Endodermal cell (in vitro differentiated cells): ENCODE measurements around the gene MMD. TPM values are rescaled to one million over a fixed set of nuclear protein-coding genes. Genes with fewer than 3 reads are reported as not detected.
"Not testable (repeated sequence)": the region's sequence is repeated elsewhere in the genome, so short reads cannot be mapped to it uniquely, and the experiment has no call there.

Source experiments
- DNase-seq: peaks from one replicate; pipeline ENCODE4 v3.0.0-alpha.2; 2017
- H3K27ac ChIP-seq: 2 replicates; pipeline ENCODE4 v1.5.1; 2013; ENCODE audit warnings: mild to moderate bottlenecking, low read depth, low read length, moderate library complexity
- H3K27me3 ChIP-seq: 2 replicates; pipeline ENCODE4 v1.6.1; 2013; ENCODE audit warnings: mild to moderate bottlenecking, low read length, moderate library complexity; ENCODE audit not compliant: insufficient read depth, control insufficient read depth, poor library complexity, severe bottlenecking
- H3K36me3 ChIP-seq: 2 replicates; pipeline ENCODE4 v1.7.0; 2013; ENCODE audit warnings: mild to moderate bottlenecking, low read length, moderate library complexity; ENCODE audit not compliant: control insufficient read depth, insufficient read depth
- H3K4me1 ChIP-seq: one replicate; pipeline ENCODE4 v1.7.0; 2013; ENCODE audit warnings: low read length; ENCODE audit not compliant: control insufficient read depth, insufficient read depth
- H3K4me3 ChIP-seq: 2 replicates; pipeline ENCODE4 v1.5.1; 2013; ENCODE audit warnings: mild to moderate bottlenecking, low read length, moderate library complexity
- H3K9ac ChIP-seq: 2 replicates; pipeline ENCODE4 v1.6.1; 2013; ENCODE audit warnings: mild to moderate bottlenecking, low read length, moderate library complexity; ENCODE audit not compliant: poor library complexity, severe bottlenecking; ENCODE audit errors: extremely low read depth
- H3K9me3 ChIP-seq: 2 replicates; pipeline ENCODE4 v1.6.1; 2013; ENCODE audit warnings: mild to moderate bottlenecking, low read length, moderate library complexity; ENCODE audit not compliant: control insufficient read depth
- H3K27ac Mint-ChIP-seq: 2 replicates; pipeline ENCODE4 v1.8.0; 2020; ENCODE audit warnings: mixed read lengths
- H3K27me3 Mint-ChIP-seq: 2 replicates; pipeline ENCODE4 v1.8.0; 2021; ENCODE audit warnings: mild to moderate bottlenecking, mixed read lengths; ENCODE audit not compliant: insufficient read depth
- H3K36me3 Mint-ChIP-seq: 2 replicates; pipeline ENCODE4 v1.8.0; 2020; ENCODE audit warnings: low read depth, mixed read lengths
- H3K4me1 Mint-ChIP-seq: 2 replicates; pipeline ENCODE4 v1.8.0; 2020; ENCODE audit warnings: mixed read lengths
- H3K4me3 Mint-ChIP-seq: 2 replicates; pipeline ENCODE4 v1.8.0; 2020; ENCODE audit warnings: mild to moderate bottlenecking, moderate library complexity, mixed read lengths
- H3K9me3 Mint-ChIP-seq: 2 replicates; pipeline ENCODE4 v1.8.0; 2020; ENCODE audit warnings: mild to moderate bottlenecking, mixed read lengths
- WGBS, 2 experiments: methylation state at CpG; one replicate each; pipeline versions ENCODE4 v1.1.5 to v1.1.7; 2013; ENCODE audit warnings: missing lambda C conversion rate in 2 of 2, mixed read lengths in 1 of 2; ENCODE audit not compliant: insufficient coverage in 1 of 2, insufficient read length in 1 of 2; 5-methylcytosine and 5-hydroxymethylcytosine counted together
- total RNA-seq, 2 donors: library from RNA; stranded (reverse); fragmentation: NEBNext Ultra II Directional in 1 of 2; extraction: Animal tissue kit (Norgen Biotek cat#: 25700) in 1 of 2; gene quantifications; 2 replicates in 1 of 2; 3 replicates in 1 of 2; pipeline ENCODE4 v1.2.1, GENCODE V29; 2021
- TF ChIP-seq, protein P1 (sequence below): fragments of 200-600 bp; sonication (generic); conservative IDR thresholded peaks from 2 replicates; pipeline ENCODE4 v1.5.0; 2021; ENCODE audit warnings: antibody characterized with exemption, mild to moderate bottlenecking

MMD gene
- total RNA-seq, 2 donors from 2014 or later, result 40.1 to 40.2 TPM

DNA sequence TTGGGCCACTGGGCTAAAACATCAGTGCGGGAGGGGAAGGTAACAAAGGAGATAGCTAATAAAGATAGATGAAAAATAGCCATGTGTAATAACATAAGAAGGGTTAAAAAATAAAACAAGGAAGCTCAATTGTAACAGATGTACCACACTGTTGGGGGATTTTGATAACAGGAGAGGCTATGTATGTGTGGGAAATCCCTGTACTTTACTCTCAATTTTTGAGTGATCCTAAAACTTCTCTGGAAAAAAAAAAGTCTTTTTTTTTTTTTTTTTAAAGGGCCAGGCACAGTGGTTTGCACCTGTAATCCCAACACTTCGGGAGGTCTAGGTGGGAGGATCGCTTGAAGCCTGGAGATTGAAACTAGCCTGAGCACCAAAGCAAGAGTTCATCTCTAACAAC, 1.9 kb upstream of the MMD start:
- H3K4me3 ChIP-seq, result no peak overlapping the region
- Mint-ChIP-seq H3K36me3 (peaks cover 7% of the 10 kb centered on the region), H3K9me3 (peaks cover 2% of the 10 kb centered on the region), H3K4me1 (peaks cover 21% of the 10 kb centered on the region), H3K27ac (no peak overlapping the region), H3K4me3 (no peak overlapping the region), H3K27me3 (peaks cover 13% of the 10 kb centered on the region)
- no peak for DNase-seq
- peaks cover 9% of the 10 kb centered on the region for H3K36me3 ChIP-seq
- TF ChIP-seq, protein P1, sequence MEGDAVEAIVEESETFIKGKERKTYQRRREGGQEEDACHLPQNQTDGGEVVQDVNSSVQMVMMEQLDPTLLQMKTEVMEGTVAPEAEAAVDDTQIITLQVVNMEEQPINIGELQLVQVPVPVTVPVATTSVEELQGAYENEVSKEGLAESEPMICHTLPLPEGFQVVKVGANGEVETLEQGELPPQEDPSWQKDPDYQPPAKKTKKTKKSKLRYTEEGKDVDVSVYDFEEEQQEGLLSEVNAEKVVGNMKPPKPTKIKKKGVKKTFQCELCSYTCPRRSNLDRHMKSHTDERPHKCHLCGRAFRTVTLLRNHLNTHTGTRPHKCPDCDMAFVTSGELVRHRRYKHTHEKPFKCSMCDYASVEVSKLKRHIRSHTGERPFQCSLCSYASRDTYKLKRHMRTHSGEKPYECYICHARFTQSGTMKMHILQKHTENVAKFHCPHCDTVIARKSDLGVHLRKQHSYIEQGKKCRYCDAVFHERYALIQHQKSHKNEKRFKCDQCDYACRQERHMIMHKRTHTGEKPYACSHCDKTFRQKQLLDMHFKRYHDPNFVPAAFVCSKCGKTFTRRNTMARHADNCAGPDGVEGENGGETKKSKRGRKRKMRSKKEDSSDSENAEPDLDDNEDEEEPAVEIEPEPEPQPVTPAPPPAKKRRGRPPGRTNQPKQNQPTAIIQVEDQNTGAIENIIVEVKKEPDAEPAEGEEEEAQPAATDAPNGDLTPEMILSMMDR, result no peak
- WGBS, 2 experiments, result 83 to 99% methylated on average over 1 to 3 of the region's 3 CpGs
- H3K9me3 ChIP-seq, result no peaks in the 10 kb centered on the region
- H3K9ac ChIP-seq, result no peak overlapping the region
- no peaks in the 10 kb centered on the region for H3K4me1 ChIP-seq
- no peaks in the 10 kb centered on the region for H3K27me3 ChIP-seq
- no peak overlapping the region for H3K27ac ChIP-seq

DNA sequence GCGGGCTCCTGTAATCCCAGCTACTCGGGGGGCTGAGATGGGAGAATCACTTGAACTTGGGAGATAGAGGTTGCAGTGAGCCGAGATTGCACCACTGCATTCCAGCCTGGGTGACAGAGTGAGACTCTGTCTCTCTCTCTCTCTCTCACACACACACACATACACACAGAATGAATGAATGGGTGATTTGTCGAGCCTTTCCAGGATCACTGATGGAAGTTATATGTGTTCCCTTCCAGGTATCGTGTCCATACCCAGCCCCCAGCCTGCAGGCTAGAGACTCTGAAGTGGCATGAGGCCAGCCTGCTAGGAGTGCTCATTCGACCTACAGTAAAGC, 1.2 kb upstream of the MMD start:
- H3K9me3 ChIP-seq, H3K4me3 Mint-ChIP-seq, H3K9me3 Mint-ChIP-seq, H3K4me1 ChIP-seq, H3K36me3 Mint-ChIP-seq, H3K27ac ChIP-seq, H3K4me3 ChIP-seq, DNase-seq, H3K27me3 ChIP-seq, H3K27ac Mint-ChIP-seq, H3K9ac ChIP-seq, H3K27me3 Mint-ChIP-seq: not testable (repeated sequence)
- 93 to 100% methylated on average over 2 to 5 of the region's 6 CpGs for WGBS, 2 experiments
- peaks cover 21% of the 10 kb centered on the region for H3K4me1 Mint-ChIP-seq
- peaks cover 12% of the 10 kb centered on the region for H3K36me3 ChIP-seq

DNA sequence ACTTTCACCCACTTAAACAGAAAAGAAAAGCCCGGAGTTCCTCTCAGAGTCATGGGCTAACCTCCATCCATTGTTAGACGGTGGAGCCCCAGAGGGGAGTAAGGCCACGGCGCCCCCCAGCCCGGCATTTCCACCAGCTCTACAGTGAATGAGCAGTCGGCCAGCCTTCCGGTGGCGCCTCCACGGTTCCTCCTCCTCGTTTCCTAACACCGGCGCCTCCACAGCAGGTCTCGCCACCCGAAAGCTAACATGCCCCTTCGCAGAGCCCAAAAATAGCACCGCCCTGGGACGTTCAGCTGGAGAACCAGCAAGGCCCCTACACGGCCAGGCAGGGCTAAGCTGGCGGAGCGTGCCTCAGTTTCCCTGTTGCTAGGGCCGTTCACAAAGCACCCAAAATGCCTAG, 858 bp downstream of the MMD start:
- Mint-ChIP-seq H3K4me3 (peak overlapping the region; percentile 88), H3K27me3 (peaks cover 5% of the 10 kb centered on the region), H3K27ac (peak overlapping the region; percentile 83), H3K4me1 (peaks cover 21% of the 10 kb centered on the region), H3K36me3 (peaks cover 27% of the 10 kb centered on the region), H3K9me3 (no peaks in the 10 kb centered on the region)
- peak overlapping the region; percentile 82 for H3K27ac ChIP-seq
- H3K36me3 ChIP-seq, result peaks cover 12% of the 10 kb centered on the region
- H3K9me3 ChIP-seq, result peaks cover 6% of the 10 kb centered on the region
- TF ChIP-seq, protein P1, result no peak
- 0 to 1% methylated on average over 1 to 21 of the region's 21 CpGs for WGBS, 2 experiments
- H3K9ac ChIP-seq, result peak overlapping the region; percentile 68
- H3K27me3 ChIP-seq, result no peaks in the 10 kb centered on the region
- peak overlapping the region; percentile 91 for H3K4me3 ChIP-seq
- H3K4me1 ChIP-seq, result no peaks in the 10 kb centered on the region
- DNase-seq, result peak; percentile 75
